Measurements from ENCODE around the gene CDKL2.
"Not testable (repeated sequence)": the region's sequence is repeated elsewhere in the genome, so short reads cannot be mapped to it uniquely, and the experiment has no call there.

DNA sequence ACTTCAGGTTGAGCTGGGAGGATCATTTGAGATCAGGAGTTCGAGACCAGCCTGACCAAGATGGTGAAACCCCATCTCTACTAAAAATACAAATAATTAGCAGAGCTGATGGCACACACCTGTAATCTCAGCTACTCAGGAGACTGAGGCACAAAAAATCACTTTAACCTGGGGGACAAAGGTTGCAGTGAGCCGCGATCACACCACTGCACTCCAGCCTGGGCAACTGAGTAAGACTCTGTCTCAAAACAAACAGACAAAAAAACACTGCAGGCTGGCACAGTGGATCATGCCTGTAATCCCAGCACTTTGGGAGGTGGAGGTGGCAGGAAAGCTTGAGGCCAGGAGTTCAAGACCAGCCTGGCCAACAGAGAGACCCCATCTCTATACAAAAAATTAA is 34.3 kb upstream of the CDKL2 start:
- not testable (repeated sequence) for TF ChIP-seq CTCF (IDR thresholded peaks at IDR 0.05); EZH2 (IDR thresholded peaks at IDR 0.05; ENCODE audit: borderline replicate concordance, insufficient read depth, low read depth, low read length, poor library complexity, severe bottlenecking)

Measured in B cell (primary cell).